Epithelial cell of proximal tubule (primary cell): ENCODE measurements around the gene KIF13A. TPM values are rescaled to one million over a fixed set of nuclear protein-coding genes. Genes with fewer than 3 reads are reported as not detected.
"Not testable (repeated sequence)": the region's sequence is repeated elsewhere in the genome, so short reads cannot be mapped to it uniquely, and the experiment has no call there.

Experiments
- DNase-seq: peaks from one replicate; pipeline ENCODE4 v3.0.0-alpha.2; 2011; ENCODE audit warnings: low read depth
- H3K4me3 ChIP-seq: 2 replicates; pipeline ENCODE4 v1.5.1; 2011; ENCODE audit warnings: low read depth, mild to moderate bottlenecking, low read length
- CTCF ChIP-seq: conservative IDR thresholded peaks from 2 replicates; pipeline ENCODE4 v1.5.1; 2012; ENCODE audit warnings: low read depth, mild to moderate bottlenecking, low read length
- total RNA-seq: library from RNA; depleted of rRNA; stranded (reverse); fragments of >200 nt; gene quantifications from 2 replicates; pipeline ENCODE4 v1.2.3, GENCODE V29; 2015

Gene KIF13A
- total RNA-seq, 1 donor from 2014 or later, result 12.5 TPM

GRCh38 chr6:17894191-17894590 is 93.2 kb downstream of the KIF13A start:
- no peak for DNase-seq
- no peak for TF ChIP-seq CTCF
- no peak overlapping the region for H3K4me3 ChIP-seq

GRCh38 chr6:17892097-17892686 is 95.2 kb downstream of the KIF13A start:
- no peak overlapping the region for H3K4me3 ChIP-seq
- DNase-seq, result no peak
- TF ChIP-seq CTCF, result no peak

- H3K4me3 ChIP-seq, result no peak overlapping the region
- DNase-seq, result no peak
- TF ChIP-seq CTCF, result no peak
These were observed 97.1 kb downstream of the KIF13A start for GRCh38 chr6:17890309-17890708.

GRCh38 chr6:17889777-17890176 is 97.7 kb downstream of the KIF13A start:
- DNase-seq, H3K4me3 ChIP-seq: not testable (repeated sequence)

GRCh38 chr6:17886891-17887290 is 100.5 kb downstream of the KIF13A start:
- no peak overlapping the region for H3K4me3 ChIP-seq
- no peak for DNase-seq
- no peak for TF ChIP-seq CTCF

- no peak for TF ChIP-seq CTCF
- no peak overlapping the region for H3K4me3 ChIP-seq
- no peak for DNase-seq
These were observed 101.4 kb downstream of the KIF13A start for GRCh38 chr6:17885889-17886576.

- TF ChIP-seq CTCF, result no peak
These were observed 102.6 kb downstream of the KIF13A start for GRCh38 chr6:17884498-17885478.

More at GRCh38 chr6:17884498-17885478, 102.6 kb downstream of the KIF13A start:
- H3K4me3 ChIP-seq, result no peak overlapping the region
- DNase-seq, result no peak
